DMS79 treated with DMSO at 0.1 percent for 48 hours (cell line): ENCODE measurements around the gene RNF217.
"Not testable (repeated sequence)": the region's sequence is repeated elsewhere in the genome, so short reads cannot be mapped to it uniquely, and the experiment has no call there.

Source experiments
- DNase-seq: peaks from one replicate; lab custom pipeline; 2025; lab: John Stamatoyannopoulos, UW

RNF217 gene

DNA sequence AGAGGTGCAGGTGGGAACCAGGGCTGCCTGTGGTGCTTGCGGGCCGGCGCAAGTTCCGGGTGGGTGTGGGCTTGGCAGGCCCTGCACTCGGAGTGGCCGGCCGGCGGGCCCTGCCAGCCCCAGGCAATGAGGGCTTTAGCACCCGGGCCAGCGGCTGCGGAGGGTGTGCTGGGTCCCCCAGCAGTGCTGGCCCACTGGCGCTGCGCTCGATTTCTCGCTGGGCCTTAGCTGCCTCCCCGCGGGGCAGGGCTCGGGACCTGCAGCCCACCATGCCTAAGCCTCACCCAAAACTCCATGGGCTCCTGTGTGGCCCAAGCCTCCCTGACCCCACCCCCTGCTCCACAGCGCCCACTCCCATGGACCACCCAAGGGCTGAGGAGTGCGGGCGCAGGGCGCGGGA is 163.6 kb downstream of the RNF217 start:
- not testable (repeated sequence) for DNase-seq

DNA sequence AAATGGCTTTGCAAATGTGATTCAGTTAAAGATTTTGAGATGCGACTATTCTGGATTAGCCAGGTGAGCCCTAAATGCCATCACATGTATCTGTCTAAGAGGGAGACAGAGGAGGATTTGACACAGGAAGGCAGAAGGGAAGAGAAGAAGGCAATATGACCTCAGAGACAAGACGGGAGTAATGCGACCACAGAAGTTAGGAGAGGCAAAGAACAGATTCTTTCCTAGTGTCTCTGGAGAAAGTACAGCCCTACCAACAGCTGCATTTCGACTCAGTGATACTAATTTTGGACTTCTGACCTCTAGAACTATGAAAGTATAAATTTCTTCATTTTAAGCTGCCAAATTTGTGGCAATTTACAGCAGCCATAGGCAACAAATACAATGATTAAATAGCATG is 167.1 kb downstream of the RNF217 start:
- no peak for DNase-seq

DNA sequence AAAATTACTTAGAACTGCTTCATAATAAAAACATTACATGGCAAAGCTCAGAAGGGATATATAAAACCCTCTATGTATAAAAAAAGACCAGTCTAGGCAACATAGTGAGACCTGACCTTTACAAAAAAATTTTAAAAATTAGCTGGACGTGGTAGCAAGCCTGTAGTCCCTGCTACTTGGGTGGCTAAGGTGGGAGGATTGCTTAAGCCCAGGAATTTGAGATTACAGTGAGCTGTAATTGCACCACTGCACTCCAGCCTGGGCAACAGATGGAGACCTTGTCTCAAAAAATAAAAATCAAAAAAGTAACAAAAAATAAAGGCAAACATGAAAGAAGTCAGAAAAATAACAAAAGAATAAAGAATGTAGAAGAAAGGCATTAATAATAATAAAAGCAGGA is 169.8 kb downstream of the RNF217 start:
- no peak for DNase-seq

- DNase-seq, result no peak
Measured at GRCh38 chr6:125136378-125136777, 174.1 kb downstream of the RNF217 start.

DNA sequence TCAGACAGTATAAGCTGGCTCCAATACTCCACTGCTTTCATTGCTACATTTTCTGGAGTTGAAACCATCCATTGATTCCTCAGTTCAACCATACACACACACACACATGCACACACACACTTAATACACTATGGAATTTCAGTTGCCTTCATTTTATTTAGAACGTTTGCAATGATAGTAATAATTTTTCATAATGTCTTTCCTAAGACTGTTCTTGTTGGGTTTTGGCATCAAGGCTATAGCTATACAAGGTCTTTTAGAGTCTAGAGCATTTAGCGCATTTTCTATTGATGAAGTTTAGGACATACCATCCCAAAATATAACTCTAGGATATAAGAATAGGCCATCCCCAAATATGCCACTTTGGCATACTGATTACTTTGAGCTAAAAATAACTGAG is 175.8 kb downstream of the RNF217 start:
- no peak for DNase-seq

GRCh38 chr6:125140808-125141207 is 178.6 kb downstream of the RNF217 start:
- DNase-seq, result no peak
